ENCODE measurements around the gene FEM1C. TPM values are rescaled to one million over a fixed set of nuclear protein-coding genes. Genes with fewer than 3 reads are reported as not detected.

FEM1C gene
- total and polyA plus RNA-seq, 2 of the 4 experiments (the other 2 are of a cell fraction): 6.3 to 21.5 TPM

DNA sequence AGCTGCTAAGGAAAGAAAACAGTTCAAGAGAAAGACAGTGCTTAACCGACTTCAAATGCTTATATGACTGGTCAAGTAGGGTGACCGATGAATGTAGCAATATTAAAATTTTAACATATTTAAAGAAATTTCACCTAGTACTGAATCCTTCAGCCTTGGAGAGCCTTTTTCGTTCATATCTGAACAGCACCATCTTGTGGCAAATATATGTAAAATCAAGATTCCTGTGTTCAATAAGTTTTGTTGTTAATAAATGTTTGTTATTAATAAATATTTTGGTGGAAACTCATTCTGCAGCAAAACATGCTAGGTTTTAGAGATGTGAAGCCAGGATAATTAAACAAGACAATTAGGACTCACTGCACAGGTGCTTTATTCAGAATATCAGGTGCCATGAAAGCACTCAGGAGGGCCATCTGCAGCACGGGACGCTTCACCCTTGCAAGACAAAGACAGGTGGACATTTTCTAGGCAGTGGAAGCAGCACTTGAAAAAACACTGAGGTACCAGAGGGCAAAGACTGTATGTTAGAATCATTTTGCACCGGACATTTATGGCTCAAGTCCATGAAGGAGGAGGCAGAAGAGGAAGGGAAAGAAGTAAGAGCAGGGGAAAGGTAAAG, 42.1 kb upstream of the FEM1C start:
- H3K36me3 ChIP-seq (ENCODE audit: control insufficient read depth, insufficient read depth, low read length): no peaks in the 10 kb centered on the region
- no peaks in the 10 kb centered on the region for H3K9me1 ChIP-seq (ENCODE audit: insufficient read depth, low read length)
- H4K5ac ChIP-seq (ENCODE audit: low read depth, low read length): peak overlapping the region; percentile 58; the same call in 1 of the 2 replicates
- no peak overlapping the region for H3K18ac ChIP-seq (ENCODE audit: low read depth, low read length)
- H2AK5ac ChIP-seq (ENCODE audit: low read depth, low read length): no peak overlapping the region
- H4K91ac ChIP-seq (ENCODE audit: insufficient read depth, low read depth, low read length): no peak overlapping the region
- H3K9ac ChIP-seq (ENCODE audit: low read depth, low read length): no peak overlapping the region
- H3K27ac ChIP-seq (ENCODE audit: insufficient read depth, low read length): no peak overlapping the region
- H3K79me1 ChIP-seq (ENCODE audit: low read depth in 1 of 2, low read length in 2 of 2): peaks cover 11 to 62% of the 10 kb centered on the region in 2 experiments
- in situ Hi-C loops (cut with MboI; ENCODE audit: low sequenced_read_pairs): loop anchor here (5.0 kb wide), 1 partner anchor 274 kb away; no protein-coding TSS in a partner anchor
- no peak overlapping the region for H2AFZ ChIP-seq (replicated peaks; ENCODE audit: low read length, poor library complexity)
- no peak overlapping the region for H3K14ac ChIP-seq (replicated peaks; ENCODE audit: low read depth, low read length)
- TF ChIP-seq, protein P1, sequence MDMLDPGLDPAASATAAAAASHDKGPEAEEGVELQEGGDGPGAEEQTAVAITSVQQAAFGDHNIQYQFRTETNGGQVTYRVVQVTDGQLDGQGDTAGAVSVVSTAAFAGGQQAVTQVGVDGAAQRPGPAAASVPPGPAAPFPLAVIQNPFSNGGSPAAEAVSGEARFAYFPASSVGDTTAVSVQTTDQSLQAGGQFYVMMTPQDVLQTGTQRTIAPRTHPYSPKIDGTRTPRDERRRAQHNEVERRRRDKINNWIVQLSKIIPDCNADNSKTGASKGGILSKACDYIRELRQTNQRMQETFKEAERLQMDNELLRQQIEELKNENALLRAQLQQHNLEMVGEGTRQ (IDR thresholded peaks at IDR 0.05; ENCODE audit: low read depth, low read length): no peak
- TF ChIP-seq SMC3 (IDR thresholded peaks at IDR 0.05; ENCODE audit: low read depth, low read length): peak; percentile 91
- TF ChIP-seq MXI1 (IDR thresholded peaks at IDR 0.05; ENCODE audit: borderline replicate concordance, low read depth, low read length): no peak
- peak; percentile 77 for TF ChIP-seq RAD21 (IDR thresholded peaks at IDR 0.05; ENCODE audit: low read length)
- TF ChIP-seq, protein P2, sequence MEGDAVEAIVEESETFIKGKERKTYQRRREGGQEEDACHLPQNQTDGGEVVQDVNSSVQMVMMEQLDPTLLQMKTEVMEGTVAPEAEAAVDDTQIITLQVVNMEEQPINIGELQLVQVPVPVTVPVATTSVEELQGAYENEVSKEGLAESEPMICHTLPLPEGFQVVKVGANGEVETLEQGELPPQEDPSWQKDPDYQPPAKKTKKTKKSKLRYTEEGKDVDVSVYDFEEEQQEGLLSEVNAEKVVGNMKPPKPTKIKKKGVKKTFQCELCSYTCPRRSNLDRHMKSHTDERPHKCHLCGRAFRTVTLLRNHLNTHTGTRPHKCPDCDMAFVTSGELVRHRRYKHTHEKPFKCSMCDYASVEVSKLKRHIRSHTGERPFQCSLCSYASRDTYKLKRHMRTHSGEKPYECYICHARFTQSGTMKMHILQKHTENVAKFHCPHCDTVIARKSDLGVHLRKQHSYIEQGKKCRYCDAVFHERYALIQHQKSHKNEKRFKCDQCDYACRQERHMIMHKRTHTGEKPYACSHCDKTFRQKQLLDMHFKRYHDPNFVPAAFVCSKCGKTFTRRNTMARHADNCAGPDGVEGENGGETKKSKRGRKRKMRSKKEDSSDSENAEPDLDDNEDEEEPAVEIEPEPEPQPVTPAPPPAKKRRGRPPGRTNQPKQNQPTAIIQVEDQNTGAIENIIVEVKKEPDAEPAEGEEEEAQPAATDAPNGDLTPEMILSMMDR (conservative IDR thresholded peaks at IDR 0.05; ENCODE audit: low read depth, low read length): peak; percentile 67
- no peak for TF ChIP-seq BHLHE40 (IDR thresholded peaks at IDR 0.05; ENCODE audit: low read depth, low read length)
- TF ChIP-seq MAZ (IDR thresholded peaks at IDR 0.05; ENCODE audit: borderline replicate concordance, low read depth, low read length): no peak
- TF ChIP-seq, protein P3, sequence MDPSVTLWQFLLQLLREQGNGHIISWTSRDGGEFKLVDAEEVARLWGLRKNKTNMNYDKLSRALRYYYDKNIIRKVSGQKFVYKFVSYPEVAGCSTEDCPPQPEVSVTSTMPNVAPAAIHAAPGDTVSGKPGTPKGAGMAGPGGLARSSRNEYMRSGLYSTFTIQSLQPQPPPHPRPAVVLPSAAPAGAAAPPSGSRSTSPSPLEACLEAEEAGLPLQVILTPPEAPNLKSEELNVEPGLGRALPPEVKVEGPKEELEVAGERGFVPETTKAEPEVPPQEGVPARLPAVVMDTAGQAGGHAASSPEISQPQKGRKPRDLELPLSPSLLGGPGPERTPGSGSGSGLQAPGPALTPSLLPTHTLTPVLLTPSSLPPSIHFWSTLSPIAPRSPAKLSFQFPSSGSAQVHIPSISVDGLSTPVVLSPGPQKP (IDR thresholded peaks at IDR 0.05; ENCODE audit: borderline replicate concordance, low read depth, low read length): no peak
- intact Hi-C loops (cut with micrococcal nuclease): loop anchor here (1.0 to 5.0 kb wide), 4 partner anchors 44 to 489 kb away; no protein-coding TSS in a partner anchor
- BruUV-seq (replicated peaks): no TSS peak
- 94% methylated on average over 3 of the region's 6 CpGs; no CpG with 5 or more reads in 1 of the 2 experiments for WGBS, 2 experiments (ENCODE audit: extremely low coverage in 2 of 2, insufficient read length in 1 of 2)
- peak overlapping the region in 1 of 2 experiments; percentile 36; a peak in 1 of 4 replicates for H4K8ac ChIP-seq (ENCODE audit: low read depth in 2 of 2, low read length in 2 of 2)
- H2BK15ac ChIP-seq (ENCODE audit: low read depth, low read length): peak overlapping the region; percentile 38; the same call in 1 of the 3 replicates
- H3K23ac ChIP-seq (ENCODE audit: low read depth, low read length): no peak overlapping the region
- H3K4me1 ChIP-seq (ENCODE audit: control insufficient read depth, insufficient read depth, low read length): peaks cover 6% of the 10 kb centered on the region
- no peaks in the 10 kb centered on the region for H3K9me3 ChIP-seq (ENCODE audit: control insufficient read depth, insufficient read depth, low read length)
- no peak overlapping the region for H2BK5ac ChIP-seq (ENCODE audit: low read depth, low read length, poor library complexity, severe bottlenecking)
- dilution Hi-C loops (cut with HindIII; ENCODE audit: low sequenced_read_pairs, unreplicated experiment): no loop called here
- ChIA-PET POLR2A (ENCODE audit: unreplicated experiment) (no interaction called here), CTCF (interaction anchor here (0.5 kb wide), 1 partner anchor 404 kb away, joined by 3 read pairs; no protein-coding TSS in a partner anchor)
- no peak overlapping the region for H3K4me3 ChIP-seq (ENCODE audit: insufficient read depth, low read depth, low read length)
- DNase-seq: peak; percentile 54
- H3K4me2 ChIP-seq (ENCODE audit: low read depth, low read length): no peak overlapping the region
- H2BK120ac ChIP-seq (ENCODE audit: low read depth, low read length): no peak overlapping the region; the same call in 1 of the 2 replicates
- no peak overlapping the region for H2BK20ac ChIP-seq (ENCODE audit: low read depth, low read length)
- peak; percentile 52; the same call in 1 of the 2 replicates for ATAC-seq (ENCODE audit: low read depth)
- H2AK9ac ChIP-seq (replicated peaks; ENCODE audit: low read depth, low read length, poor library complexity): no peak overlapping the region
- no peak overlapping the region for H3K4ac ChIP-seq (ENCODE audit: low read depth, low read length)
- H3K56ac ChIP-seq (ENCODE audit: extremely low read depth, insufficient read depth, low read length): no peak overlapping the region
- peaks cover 24% of the 10 kb centered on the region for H4K20me1 ChIP-seq (ENCODE audit: insufficient read depth, low read length)
- H3K27me3 ChIP-seq (ENCODE audit: control insufficient read depth, insufficient read depth, low read length): no peaks in the 10 kb centered on the region
